Measurements from ENCODE around the gene UTP4.

The UTP4 gene

DNA sequence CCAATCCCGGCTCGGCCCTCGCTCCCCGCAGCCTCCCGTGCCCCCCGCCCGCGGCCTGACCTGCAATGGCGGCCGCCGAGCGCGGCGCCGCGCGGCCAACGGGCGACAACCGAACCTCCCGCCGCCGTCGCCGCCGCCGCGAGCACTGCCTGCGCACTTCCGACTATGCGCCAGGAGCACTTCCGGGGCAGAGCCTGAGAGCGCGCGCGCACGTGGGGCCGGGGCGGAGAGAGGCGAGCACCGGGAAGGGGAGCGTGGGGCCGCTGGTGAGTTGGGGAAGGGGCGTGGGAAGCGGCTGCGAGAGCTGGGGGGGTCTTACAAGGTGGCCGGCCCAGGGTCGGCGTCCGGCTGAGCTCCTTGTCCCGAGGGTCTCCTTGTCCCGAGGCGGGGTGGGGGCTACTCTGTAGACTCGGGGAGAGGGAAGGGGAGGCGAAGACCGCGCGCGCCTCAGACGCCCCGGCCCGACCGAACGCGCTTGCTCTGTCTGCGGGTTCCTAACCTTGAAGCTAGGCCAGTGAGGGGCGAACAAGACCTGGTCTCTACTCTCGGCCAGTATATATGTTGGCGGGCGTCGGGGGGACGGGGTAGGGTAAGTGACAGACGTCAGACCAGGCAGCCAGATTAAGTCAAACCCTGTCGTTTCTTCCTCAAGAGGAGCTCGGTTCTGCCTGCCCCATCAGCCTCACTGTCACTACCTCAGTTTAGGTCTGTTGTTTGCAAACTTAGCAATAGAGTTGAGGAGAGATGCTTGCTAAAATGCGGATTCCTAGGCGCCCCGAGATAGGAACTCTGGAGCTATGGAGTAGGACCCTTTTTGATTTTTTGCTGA, at the start of gene UTP4, which contains the start of gene CHTF8:
Gene UTP4, plus strand, starts transcription at position 226 of the 829 bp plus-strand sequence. CDS start 811 bp downstream, outside the sequence.
Gene CHTF8, minus strand, starts transcription at position 165 of the 829 bp plus-strand sequence. CDS start 11,130 bp downstream, outside the sequence.
- peak; percentile 81 for DNase-seq (ENCODE audit: low read depth, low spot score)

DNA sequence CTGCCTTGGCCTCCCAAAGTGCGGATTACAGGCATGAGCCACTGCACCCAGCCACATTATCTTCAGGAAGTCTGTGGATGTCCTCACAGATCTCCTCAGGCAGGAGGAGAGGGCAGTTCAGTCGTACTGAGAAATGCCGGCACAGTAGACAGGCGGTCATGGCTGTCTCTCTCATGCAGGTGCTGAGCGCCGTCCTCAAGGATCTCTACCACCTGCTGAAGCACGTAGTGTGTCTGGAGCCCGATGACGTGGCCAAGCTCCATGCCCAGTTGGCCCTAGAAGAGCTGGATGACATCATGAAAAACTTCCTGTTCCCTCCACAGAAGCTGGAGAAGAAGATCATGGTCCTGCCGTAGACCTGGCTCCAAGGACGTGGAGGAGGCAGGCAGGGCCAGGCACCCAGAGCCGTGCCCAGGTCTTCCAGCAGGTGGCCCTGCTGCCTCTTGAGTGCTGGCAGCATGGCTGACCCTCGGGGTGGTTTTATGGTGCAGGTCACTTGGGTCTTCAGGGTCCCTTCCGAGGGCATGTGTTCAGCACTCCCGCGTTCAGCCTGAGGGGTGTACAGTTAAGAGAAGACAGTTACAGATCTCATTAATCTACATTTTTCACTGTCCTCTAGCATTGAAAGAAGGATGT, 49.0 kb upstream of the UTP4 start:
- DNase-seq (ENCODE audit: low read depth, low spot score), result no peak

DNA sequence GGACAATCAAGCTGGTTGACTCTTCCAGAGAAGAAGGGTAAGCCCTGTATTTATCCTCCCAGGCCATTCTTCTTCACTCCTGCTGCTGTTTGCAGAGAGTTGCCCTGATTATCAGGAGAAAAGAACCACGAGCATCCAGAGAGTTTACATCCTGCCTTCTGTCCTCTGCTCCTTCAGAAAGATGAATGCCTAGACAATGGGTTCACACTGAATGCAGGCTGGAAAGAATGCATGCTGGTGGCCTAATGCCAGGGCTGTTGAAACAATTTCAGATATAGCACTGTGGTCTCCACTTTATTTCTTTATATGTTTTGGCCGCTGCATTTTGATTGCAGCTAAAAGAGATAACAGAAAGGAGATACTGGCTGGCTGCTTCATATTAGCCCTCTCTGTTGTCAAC, 48.2 kb upstream of the UTP4 start:
- DNase-seq (ENCODE audit: low read depth, low spot score), result no peak

DNA sequence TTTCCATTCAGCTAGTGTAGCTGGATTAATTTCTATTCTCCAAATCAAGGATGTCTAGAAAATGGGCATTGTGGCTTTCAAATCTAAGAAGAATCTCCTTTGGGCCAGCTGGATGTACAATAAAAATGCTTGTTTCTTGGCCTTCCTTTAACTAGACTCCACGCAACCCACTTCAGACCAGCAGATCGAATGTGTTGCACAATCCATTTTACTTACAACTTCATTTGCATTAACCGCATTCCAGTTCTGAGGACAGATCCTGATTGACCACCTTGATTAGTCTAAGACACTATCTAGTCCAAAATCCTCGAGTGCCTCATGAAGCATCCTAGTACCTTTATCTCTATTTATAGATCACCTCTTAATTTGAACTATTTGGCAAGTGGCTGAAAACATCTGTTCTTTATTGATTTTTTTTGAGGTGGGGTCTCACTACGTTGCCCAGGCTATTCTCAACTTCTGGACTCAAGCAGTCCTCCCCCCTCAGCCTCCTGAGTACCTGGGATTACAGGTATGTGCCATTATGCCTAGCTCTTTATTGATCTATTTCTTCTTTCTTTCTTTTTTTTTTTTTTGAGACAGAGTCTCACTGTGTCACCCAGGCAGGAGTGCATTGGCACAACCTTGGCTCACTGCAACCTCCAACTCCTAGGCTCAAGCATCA, 47.3 kb upstream of the UTP4 start:
- no peak for DNase-seq (ENCODE audit: low read depth, low spot score)

DNA sequence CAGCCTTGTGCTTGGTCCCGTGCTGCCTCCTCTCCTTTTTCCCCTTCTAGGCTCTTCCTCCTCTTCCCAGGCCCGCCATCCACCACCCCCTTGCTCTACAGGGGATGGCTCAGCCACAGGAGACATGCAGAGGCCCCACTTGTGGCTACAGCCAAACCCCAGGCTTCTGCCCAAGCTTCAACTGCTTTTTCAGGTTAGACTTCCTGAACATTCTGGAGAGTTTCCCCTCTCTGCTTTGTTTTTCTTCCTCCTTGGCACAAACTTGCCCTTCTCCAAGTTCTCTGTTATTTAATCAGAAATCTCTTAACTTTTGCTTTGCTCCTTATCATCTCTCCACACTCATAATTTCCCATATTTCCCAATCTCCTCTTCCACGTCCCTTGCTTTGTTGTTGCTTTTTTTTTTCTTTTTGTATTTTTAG, 45.3 kb upstream of the UTP4 start:
- DNase-seq (ENCODE audit: low read depth, low spot score), result no peak

DNA sequence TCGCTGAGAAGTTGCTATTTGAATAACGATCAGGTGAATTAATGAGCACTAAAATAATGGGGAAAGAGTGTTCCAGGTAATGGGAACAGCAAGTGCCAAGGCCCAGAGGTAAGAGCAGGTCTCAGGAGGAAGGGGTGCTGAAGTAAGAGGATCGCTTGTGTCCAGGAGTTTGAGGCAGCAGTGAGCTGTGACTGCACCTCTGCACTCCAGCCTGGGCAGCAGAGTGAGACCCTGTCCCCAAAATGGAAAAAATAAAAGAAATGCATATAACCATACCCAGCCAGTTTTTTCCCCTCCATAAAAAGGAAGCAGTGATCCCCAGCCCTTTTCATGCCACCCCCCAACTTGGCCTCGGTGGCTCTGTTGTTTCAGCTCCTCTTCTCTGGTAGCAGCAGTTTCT, 43.8 kb upstream of the UTP4 start:
- DNase-seq (ENCODE audit: low read depth, low spot score), result no peak

DNA sequence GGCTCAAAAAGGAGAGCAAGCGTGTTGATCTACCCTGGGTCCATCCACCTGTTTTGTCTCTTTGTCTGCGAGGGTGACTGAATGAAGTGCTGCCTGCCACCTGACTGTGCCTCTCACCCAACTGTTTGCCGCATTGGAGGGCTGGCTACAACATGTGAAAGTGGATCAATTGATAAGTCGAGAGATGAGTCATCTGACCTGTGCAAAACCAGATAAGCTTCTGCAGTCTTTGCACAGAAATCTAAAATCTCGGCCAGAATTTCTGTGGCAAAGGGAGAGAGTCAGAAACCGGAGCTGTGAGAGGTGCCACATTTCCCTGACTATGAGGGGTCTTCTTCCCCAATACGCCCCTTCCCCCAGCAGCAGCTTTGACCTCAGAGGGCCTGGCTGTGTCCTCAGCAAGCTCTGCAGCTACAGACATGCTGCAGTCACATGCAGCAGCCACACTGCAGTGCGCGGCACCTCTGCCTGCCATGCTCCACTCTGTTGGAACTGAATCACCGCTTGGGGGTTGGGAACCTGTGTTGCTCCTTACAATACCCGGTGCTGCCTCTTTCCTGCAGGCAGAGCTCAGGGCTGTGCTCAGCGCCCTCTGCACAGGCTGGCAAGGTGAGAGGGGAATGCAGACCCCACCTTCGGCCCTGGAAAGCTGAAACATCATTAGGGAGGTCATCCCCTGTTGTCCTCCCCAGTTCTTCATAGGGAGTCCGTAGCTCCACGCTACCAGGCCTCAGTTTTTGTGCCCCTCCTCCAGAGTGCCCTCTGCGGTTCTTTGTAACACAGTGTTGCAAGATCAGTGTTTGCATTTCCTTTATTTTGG, 43.1 kb upstream of the UTP4 start:
- DNase-seq (ENCODE audit: low read depth, low spot score), result peak; percentile 10

DNA sequence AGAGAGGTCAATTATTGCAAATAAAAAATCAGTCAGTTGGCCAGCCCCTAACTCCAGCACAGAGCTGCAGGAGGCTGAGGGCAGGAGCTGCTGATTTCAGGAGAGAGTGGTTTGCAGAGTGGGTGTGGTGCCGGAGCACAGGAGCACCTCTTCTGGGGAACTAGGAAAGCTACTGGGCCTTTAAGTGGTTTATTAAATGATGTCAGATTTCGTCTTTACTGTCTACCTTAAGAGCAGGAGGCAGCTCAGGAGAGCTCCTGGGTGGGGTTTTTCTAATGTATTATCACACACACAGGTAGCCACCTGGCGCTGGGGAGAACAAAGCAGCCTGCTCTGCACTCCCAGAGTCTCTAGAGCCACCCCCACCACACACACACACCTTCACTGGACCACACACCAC, 38.5 kb upstream of the UTP4 start:
- no peak for DNase-seq (ENCODE audit: low read depth, low spot score)

DNA sequence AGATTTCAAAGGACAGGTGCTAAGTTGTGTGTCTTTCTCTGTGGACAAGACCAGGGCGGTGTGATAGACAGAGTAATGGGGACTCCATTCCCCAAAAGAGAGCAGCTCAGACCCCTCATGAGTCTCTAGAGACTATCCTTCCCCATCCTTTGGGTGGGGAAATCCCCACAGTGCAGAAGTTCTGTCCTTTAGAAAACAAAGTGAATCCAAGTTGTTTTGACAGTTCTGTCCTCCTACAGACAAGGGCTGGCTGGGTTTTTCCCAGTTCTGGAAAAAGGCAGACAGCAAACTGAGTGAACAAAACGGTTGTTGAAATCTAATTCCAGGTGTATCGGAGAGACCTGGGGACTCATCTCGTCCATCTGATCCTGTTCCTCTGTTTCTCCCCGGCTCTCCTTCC, 37.9 kb upstream of the UTP4 start:
- no peak for DNase-seq (ENCODE audit: low read depth, low spot score)

DNA sequence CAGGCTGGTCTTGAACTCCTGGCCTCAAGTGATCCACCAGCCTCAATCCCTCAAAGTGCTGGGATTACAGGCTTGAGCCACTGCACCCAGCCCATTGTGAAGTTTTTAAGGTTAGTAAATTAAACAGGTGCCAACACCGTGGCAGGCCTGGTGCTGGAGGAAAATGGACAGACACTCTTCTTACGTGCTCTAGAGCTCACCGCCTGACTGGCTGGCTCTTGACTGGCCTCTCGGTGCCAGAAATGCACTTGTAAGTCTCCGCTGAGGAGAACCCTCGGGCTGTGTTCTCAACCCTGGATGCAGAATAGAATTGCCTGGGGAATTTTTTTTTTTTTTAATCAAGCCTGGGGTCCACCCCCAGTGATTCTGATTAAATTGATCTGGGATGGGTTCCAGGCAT, 37.3 kb upstream of the UTP4 start:
- no peak for DNase-seq (ENCODE audit: low read depth, low spot score)

DNA sequence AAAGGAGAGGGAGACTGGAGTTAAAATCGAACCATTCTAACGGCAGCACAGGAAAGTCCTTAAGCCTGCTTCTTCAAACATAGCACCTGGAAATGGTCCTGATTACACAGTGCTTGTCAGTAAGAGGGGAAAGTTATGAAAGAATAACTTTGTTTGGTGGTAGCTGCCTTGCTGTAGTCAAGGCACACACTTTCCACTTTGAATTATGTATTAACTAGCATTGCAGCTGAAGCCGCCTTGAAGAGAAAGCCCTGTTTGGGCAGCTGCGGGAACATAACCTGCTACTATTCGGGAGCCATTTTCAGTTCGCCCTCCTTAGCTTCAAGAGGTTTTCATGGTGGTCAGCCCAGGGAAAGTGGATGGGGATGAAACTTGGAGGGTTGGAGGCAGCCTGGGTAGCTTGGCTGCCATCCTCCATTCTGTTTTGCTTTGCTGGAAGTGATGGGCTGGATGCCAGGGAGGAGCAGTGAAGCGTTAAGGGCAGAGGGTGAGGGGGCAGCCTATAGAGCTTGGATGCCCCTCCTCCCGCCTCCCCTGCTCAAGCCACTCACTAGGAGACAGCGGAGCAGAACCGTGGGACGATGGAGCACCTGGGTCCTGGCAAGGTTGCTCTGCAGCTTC, 32.3 kb upstream of the UTP4 start:
- no peak for DNase-seq (ENCODE audit: low read depth, low spot score)

DNA sequence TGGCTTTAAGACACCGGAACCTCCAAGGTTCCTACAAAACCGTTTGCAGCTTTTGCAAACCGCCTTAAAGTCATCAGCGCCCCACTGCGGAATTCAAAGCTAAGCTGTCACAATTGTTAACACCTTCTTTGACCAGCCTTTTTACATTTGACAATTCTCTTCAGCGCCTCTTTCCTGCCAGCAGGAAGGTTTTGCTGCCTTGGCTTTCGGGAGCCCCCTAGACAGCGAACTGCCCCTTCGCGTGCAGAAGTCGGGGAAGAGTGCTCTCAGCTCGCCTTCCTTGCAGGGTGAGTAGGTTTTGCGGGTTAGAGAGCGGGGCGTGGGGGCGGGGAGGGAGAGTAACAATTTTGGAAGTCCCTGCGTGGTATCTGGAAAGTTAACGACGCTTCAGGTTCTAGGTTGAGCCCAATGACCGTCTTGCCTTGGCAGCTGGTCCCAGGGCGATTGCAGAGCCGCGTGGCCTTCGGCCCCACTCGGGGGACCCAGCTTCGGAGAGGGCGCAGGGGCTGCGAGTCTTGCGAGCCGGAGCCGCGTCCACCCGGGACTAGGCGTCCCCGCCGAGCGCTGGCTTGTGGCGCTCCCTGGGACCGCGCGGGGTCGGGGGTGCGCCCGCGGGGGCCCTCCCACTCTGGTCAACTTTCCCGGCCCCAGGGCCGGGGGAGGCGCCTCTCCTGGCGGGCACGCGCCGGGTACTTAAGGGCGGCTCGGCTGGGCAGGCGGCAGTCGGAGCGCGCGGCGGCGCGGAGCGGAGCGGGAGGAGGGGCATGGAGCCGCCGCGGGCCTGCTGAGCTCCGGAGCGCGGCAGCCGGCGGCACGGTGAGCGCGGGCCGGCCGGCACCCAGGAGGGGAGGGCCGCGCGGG, 26.7 kb upstream of the UTP4 start, which contains the start of gene HAS3:
Gene HAS3, plus strand, starts transcription at position 153 of the 861 bp plus-strand sequence. CDS start 3,743 bp downstream, outside the sequence.
- DNase-seq (ENCODE audit: low read depth, low spot score), result no peak

DNA sequence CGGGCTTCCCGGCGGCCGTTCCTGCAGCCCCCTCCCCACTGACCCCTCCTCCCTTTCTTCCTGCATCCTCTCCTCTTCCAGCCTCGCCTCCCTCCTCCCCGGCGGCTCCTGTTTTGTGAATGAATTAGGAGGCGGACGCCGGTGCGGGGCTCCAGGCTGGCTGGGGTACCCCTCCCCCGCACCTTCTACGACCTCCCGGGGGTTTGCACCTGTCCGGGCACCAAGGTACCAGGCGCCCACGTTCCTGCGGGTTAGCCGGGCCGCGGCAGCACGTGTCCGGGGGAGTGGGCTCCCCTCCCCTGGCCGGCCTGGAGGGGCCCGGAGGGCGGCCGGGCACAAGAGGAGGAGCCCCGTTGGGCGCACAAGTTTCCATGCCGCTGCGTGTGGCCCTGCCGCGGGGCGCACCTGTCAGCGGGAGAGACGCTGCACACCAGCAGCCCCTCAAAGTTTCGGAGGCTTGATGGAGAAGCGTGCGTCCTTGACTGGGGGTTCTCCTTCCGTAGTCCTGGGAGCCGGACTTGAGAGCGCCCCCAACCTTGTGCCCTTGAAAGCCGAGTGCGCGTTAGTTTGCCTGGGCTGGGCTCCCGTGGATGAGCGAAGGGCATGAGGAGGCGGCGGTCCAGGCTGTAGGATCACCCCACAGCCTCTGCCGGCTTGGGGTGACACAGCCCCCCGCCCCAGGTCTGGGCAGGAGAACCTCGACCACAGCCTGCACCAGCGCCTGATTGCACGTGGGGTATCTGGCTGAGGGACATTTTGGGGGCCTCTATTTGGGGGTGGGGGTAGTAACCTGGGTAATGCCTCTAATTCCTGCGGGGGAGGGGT, 25.7 kb upstream of the UTP4 start:
- no peak for DNase-seq (ENCODE audit: low read depth, low spot score)

DNA sequence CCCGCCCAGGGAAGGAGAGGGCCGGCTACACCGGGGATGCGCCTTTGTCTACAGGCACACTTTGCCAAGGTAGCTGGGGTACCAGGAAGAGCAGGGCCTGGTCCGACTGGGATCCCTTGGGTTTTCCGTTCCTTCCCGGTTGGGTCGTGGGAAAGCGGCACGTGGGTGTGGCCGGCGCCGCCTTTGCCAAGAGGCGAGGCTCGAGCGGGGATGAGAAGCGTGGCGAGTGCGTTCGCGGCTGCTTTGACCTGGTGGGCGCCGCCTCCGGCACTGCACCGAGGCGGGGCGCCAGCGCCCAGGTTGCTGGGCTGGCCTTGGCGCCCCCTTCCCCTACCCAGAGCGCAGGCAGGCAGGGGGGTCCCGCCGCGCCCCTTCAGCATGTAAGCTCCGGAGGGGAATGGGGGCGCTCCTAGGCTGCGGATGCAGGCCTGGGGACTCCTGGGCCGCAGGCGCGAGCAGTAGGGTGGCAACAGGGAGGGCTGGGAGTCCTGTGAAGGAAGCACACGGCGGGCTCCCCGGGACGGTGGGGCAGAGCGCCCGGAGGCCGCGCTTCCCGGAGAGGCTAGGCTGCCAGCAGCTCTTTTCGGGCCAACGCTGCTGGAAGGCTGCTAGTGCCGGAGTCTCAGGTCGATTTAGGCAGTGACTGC, 25.0 kb upstream of the UTP4 start:
- DNase-seq (ENCODE audit: low read depth, low spot score), result no peak

DNA sequence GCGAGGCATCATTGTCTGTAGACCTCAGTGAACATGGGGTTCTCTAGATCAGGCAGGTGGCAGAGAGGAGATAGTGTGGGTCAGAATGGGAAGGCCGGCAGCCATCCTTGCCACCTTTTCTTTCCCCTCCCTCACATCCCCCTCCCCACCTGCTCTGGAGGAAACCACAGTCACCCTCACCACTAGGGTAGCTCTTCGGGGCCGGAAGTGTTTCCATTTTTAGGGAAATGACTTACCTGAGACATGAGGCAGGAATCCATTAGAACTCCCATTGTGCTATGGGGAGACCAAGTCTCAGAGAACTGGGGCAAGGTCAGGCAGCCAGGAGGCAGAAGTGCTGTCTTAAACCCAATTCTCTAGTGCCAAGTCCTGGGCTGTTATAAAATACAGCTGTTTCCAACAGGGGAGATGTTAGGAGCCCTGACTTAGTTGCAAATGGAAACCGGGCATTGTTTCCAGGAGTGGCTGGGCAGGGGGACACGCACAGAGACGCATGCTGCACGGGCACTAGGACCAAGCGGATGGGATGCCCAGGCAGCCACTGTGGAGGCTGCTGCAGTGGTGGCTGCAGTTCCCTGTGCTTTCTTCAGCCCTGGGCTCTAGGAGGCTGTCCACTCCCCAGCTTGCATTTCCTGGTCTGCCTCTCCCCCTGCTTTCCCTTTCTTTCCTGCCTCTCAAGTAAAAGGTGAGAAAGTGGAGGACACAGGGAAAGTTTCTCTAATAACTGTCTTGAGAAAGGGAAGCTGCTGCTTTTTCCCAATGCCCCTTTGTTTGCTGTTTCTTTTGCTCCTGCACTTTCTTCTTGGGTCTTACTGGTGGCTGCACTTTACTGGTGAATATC, 24.2 kb upstream of the UTP4 start:
- no peak for DNase-seq (ENCODE audit: low read depth, low spot score)

DNA sequence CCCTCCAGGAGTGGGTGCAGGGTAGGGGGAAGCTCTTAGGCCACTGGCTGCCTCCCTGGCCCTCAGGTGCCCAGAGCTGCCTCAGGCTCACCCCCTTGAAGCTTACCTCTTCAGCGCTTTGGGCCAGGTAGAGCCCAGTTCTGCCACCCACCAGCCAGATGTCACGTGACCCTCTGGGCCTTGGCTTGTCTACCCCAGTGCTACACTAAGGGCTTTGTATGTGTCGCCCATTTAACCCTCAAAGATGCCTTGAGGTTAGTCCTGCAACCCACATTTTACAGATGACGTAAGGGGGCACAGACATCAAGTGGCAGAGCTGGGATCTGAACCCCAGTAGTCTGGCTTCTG, 23.6 kb upstream of the UTP4 start:
- no peak for DNase-seq (ENCODE audit: low read depth, low spot score)

DNA sequence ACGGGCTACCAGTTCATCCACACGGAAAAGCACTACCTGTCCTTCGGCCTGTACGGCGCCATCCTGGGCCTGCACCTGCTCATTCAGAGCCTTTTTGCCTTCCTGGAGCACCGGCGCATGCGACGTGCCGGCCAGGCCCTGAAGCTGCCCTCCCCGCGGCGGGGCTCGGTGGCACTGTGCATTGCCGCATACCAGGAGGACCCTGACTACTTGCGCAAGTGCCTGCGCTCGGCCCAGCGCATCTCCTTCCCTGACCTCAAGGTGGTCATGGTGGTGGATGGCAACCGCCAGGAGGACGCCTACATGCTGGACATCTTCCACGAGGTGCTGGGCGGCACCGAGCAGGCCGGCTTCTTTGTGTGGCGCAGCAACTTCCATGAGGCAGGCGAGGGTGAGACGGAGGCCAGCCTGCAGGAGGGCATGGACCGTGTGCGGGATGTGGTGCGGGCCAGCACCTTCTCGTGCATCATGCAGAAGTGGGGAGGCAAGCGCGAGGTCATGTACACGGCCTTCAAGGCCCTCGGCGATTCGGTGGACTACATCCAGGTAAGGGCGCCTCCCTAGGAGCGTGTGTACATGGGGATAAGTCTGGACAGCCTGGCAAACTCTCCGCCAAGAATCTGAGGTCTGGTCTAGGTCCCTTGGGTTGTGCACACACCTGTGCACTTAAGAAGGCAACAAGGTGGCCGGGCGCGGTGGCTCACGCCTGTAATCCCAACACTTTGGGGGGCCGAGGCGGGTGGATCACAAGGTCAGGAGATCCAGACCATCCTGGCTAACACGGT, 22.8 kb upstream of the UTP4 start:
- DNase-seq (ENCODE audit: low read depth, low spot score), result no peak
